ENCODE measurements around the gene CHSY1.

DNA sequence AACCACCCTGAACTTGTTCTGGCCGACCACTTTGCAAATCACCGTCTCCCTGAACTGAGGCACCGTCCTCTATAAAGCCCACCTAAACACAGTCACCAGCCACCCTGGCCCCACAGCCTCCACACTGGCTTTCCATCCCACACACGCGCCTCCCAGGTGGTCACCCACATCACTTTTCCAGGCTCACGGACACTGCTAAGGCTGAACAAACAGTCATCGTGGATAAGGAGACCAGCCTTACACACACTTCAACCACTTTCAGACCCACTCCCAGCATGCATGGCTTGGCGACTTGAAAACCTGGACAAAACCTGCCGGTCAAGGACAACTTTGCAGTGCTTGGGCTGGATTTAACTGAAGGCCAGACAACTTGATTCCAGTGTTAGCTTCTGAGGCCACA, 8.4 kb downstream of the CHSY1 start:
- no peak for TF ChIP-seq ZFP36 (IDR thresholded peaks at IDR 0.05; ENCODE audit: borderline replicate concordance, partially characterized antibody)
- TF ChIP-seq JUN (IDR thresholded peaks at IDR 0.05) = no peak
- TF ChIP-seq, protein P1, sequence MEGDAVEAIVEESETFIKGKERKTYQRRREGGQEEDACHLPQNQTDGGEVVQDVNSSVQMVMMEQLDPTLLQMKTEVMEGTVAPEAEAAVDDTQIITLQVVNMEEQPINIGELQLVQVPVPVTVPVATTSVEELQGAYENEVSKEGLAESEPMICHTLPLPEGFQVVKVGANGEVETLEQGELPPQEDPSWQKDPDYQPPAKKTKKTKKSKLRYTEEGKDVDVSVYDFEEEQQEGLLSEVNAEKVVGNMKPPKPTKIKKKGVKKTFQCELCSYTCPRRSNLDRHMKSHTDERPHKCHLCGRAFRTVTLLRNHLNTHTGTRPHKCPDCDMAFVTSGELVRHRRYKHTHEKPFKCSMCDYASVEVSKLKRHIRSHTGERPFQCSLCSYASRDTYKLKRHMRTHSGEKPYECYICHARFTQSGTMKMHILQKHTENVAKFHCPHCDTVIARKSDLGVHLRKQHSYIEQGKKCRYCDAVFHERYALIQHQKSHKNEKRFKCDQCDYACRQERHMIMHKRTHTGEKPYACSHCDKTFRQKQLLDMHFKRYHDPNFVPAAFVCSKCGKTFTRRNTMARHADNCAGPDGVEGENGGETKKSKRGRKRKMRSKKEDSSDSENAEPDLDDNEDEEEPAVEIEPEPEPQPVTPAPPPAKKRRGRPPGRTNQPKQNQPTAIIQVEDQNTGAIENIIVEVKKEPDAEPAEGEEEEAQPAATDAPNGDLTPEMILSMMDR (IDR thresholded peaks at IDR 0.05) = no peak
- TF ChIP-seq MAFK (IDR thresholded peaks at IDR 0.05; ENCODE audit: partially characterized antibody) = no peak

Measured in A549 (cell line).